GM12874 (cell line): ENCODE results near the gene VHLL.
A peak's percentile ranks its signal among the peaks of the same experiment; 100 is the strongest.

Experiments used
- CTCF ChIP-seq: IDR thresholded peaks from 2 replicates; pipeline ENCODE4 v1.5.1; 2011; ENCODE audit warnings: low read depth, mild to moderate bottlenecking, control low read depth, low read length, moderate library complexity; ENCODE audit not compliant: insufficient read depth

Gene VHLL

DNA sequence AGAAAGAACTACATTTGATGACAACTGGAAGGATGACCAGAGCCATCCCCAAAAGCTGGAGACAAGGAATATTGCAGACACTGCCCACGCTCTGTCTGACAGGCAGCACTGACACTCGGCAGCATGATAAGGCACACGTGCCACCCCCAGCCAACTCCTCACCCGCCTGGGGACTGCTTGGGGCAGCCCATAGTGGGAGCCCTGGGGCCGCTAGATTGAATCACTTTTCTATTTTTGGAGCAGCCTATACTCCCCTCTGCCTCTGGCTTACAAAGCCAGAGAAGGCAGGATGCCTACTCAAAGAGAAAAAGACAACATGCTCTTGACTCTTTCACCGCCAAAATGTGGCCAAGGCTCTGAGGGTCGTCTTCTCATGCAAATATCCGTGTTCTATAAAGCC is 17.8 kb downstream of the VHLL start:
- TF ChIP-seq CTCF, result 0 out of 2 replicates have a peak, but pooled peaks have one; percentile 6

DNA sequence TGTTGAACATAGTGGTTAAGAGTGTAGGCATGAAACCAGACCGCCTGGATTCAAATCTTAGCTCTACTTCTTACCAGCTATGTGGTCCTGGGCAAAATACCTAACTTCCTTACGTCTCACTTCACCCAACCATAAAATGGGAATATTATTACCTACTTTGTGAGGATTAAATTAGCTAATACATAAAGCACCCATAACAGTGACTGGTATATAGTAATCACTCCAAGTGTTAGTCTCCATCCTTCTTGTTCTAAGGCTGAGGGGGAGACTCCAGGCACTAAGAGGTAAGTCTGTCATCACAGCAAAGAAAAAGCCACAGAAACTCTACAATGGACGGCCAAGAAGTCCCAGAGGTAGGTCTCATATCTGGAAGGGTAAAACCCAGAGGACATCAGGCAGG is 19.3 kb downstream of the VHLL start:
- no peak for TF ChIP-seq CTCF

DNA sequence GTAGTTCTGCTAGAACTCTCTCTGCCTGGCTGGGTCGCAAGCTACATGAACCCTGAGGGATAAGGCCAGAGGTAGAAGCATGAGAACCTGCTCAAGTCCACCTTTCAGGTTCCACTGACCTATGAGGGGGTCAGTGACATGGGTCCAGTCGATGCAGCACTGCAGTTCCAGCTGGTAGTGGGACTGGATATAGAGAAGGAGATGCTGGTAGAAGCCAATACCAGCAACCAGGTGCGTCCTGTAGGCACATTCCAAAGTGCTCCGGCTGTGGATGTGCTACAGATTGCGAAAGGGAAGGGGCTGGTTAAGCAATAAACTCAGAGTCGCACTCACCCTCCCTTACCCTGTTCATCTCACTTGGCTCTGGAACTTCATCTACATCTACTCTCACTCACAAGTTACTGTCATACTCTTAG is 22.1 kb downstream of the VHLL start:
- TF ChIP-seq CTCF, result no peak

- TF ChIP-seq CTCF, result no peak
Measured at GRCh38 chr1:156276532-156276931, 22.6 kb downstream of the VHLL start.

- no peak for TF ChIP-seq CTCF
Measured at GRCh38 chr1:156270314-156270713, 28.8 kb downstream of the VHLL start.

- TF ChIP-seq CTCF, result no peak
Measured at GRCh38 chr1:156268336-156268735, 30.8 kb downstream of the VHLL start.

GRCh38 chr1:156266051-156266450 is 33.1 kb downstream of the VHLL start:
- TF ChIP-seq CTCF, result no peak

DNA sequence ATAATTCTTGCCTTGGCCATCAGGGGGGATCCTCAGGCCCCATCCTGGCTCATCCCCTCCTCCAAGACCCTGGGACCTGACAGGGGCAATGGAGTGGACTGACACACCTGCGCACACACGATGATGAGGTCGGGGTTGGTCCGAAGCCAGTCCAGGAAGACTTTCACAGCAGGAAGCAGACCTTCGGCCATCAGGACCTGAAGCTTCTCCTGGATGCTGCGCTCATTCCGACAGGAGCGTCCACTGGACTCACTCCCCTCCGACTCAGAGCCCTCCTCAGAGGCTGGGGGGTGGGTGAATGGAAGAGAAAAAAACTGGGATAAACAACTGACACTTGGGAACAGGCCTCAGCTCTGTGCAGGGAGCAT is 35.8 kb downstream of the VHLL start:
- no peak for TF ChIP-seq CTCF
